Epidermal melanocyte (primary cell): Measurements from ENCODE around the gene ADGRV1.
"Not testable (repeated sequence)": the region's sequence is repeated elsewhere in the genome, so short reads cannot be mapped to it uniquely, and the experiment has no call there.

Experiments
- DNase-seq: peaks from one replicate; pipeline ENCODE4 v3.0.0; 2011; ENCODE audit warnings: low spot score; ENCODE audit not compliant: insufficient read length

ADGRV1 gene

GRCh38 chr5:90803876-90804275, 245.3 kb downstream of the ADGRV1 start:
- DNase-seq, result no peak

- no peak for DNase-seq
Measured at GRCh38 chr5:90807496-90807895, 248.9 kb downstream of the ADGRV1 start.

- no peak for DNase-seq
Measured at GRCh38 chr5:90809311-90810056, 250.9 kb downstream of the ADGRV1 start.

- no peak for DNase-seq
Measured at GRCh38 chr5:90810211-90810610, 251.6 kb downstream of the ADGRV1 start.

GRCh38 chr5:90813392-90813791, 254.8 kb downstream of the ADGRV1 start:
- DNase-seq, result no peak

- not testable (repeated sequence) for DNase-seq
Measured at GRCh38 chr5:90822062-90822461, 263.5 kb downstream of the ADGRV1 start.

GRCh38 chr5:90824436-90824835, 265.8 kb downstream of the ADGRV1 start:
- DNase-seq, result no peak

- no peak for DNase-seq
Measured at GRCh38 chr5:90830058-90830457, 271.5 kb downstream of the ADGRV1 start.

GRCh38 chr5:90833753-90834152, 275.2 kb downstream of the ADGRV1 start:
- no peak for DNase-seq

- DNase-seq, result no peak
Measured at GRCh38 chr5:90834711-90835110, 276.1 kb downstream of the ADGRV1 start.

- DNase-seq, result no peak
Measured at GRCh38 chr5:90843443-90843842, 284.8 kb downstream of the ADGRV1 start.

- no peak for DNase-seq
Measured at GRCh38 chr5:90844931-90845330, 286.3 kb downstream of the ADGRV1 start.

- no peak for DNase-seq
Measured at GRCh38 chr5:90845723-90846554, 287.3 kb downstream of the ADGRV1 start.

- DNase-seq, result not testable (repeated sequence)
Measured at GRCh38 chr5:90847606-90848005, 289.0 kb downstream of the ADGRV1 start.

GRCh38 chr5:90849939-90850338, 291.3 kb downstream of the ADGRV1 start:
- no peak for DNase-seq

- DNase-seq, result no peak
Measured at GRCh38 chr5:90852531-90852930, 293.9 kb downstream of the ADGRV1 start.

- DNase-seq, result no peak
Measured at GRCh38 chr5:90853750-90854149, 295.2 kb downstream of the ADGRV1 start.

- DNase-seq, result no peak
Measured at GRCh38 chr5:90854169-90854568, 295.6 kb downstream of the ADGRV1 start.

GRCh38 chr5:90855296-90856010, 296.9 kb downstream of the ADGRV1 start:
- no peak for DNase-seq

GRCh38 chr5:90861843-90862586, 303.4 kb downstream of the ADGRV1 start:
- DNase-seq, result no peak

GRCh38 chr5:90865180-90865579, 306.6 kb downstream of the ADGRV1 start:
- no peak for DNase-seq
